Skeletal muscle cell (primary cell): ENCODE data around the gene WIPF2.

Source experiments
- DNase-seq: peaks from one replicate; pipeline ENCODE4 v3.0.0-alpha.2; 2010; ENCODE audit warnings: low read depth
- H3K4me3 ChIP-seq: 2 replicates; pipeline ENCODE4 v1.5.1; 2011; ENCODE audit warnings: low read depth, mild to moderate bottlenecking, control low read depth, low read length, moderate library complexity

The WIPF2 gene

GRCh38 chr17:40218740-40219593, at the start of gene WIPF2:
WIPF2 (plus strand) TSS chr17:40219304; CDS start chr17:40256460, 37,156 bp downstream.
- DNase-seq: peak; percentile 85

DNA sequence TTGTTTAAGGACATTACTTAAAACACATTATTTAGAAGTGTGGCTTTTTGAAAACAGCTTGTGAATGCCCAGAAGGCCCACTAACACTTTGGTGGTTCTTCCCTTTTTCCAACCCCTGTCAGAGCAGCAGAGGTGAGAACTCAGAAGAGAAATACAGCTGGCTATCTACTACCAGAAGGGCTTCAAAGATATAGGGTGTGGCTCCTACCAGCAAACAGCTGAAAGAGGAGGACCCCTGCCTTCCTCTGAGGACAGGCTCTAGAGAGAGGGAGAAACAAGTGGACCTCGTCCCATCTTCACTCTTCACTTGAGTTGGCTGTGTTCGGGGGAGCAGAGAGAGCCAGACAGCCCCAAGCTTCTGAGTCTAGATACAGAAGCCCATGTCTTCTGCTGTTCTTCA, 48.8 kb upstream of the WIPF2 start:
- H3K4me3 ChIP-seq: no peak overlapping the region
- no peak for DNase-seq

More at GRCh38 chr17:40218740-40219593, at the start of gene WIPF2:
- peak within 1 kb of the TSS; percentile 87 for H3K4me3 ChIP-seq

GRCh38 chr17:40171750-40172149, 47.4 kb upstream of the WIPF2 start:
- H3K4me3 ChIP-seq: no peak overlapping the region
- DNase-seq: no peak

DNA sequence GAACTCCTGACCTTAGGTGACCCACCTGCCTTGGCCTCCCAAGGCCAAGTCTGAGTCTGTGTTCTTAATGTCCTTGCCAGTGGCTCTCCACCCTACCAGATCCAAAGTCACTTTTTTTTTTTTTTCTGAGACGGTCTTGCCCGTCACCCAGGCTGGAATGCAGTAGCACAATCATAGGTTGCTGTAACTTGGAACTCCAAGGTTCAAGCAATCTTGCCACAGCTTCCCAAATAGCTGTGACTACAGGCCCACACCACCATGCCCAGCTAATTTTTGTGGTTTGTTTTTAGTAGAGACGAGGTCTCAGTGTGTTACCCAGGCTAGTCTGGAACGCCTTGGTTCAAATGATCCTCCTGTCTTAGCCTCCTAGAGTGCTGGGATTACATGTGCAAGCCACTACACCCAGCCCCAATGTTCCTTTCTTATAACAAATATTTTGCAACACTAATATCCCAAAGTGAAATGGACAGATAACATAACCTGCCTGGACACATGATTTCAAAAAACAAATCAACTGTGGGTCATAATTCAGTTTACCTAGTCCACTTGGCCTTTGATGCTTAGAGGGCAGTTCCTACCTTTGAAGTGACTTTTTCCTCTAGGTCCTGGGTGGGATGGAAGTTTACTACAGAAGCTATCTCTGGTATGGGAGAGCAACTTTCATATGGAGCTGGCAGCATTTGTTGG, 45.9 kb upstream of the WIPF2 start:
- H3K4me3 ChIP-seq: no peak overlapping the region
- DNase-seq: no peak

DNA sequence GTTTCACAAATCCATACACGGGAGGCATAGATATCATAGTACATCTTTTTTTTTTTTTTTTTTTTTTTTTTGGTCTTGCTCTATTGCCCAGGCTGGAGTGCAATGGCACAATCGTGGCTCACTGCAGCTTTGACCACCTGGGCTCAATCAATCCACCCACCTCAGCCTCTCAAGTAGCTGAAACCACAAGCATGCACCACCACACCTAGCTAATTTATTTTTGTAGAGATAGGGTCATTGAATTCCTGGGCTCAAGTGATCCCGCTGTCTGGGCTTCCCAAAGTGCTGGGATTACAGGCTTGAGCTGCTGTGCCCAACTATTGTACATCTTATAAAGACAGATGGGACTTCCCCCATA, 45.3 kb upstream of the WIPF2 start:
- no peak for DNase-seq
- no peak overlapping the region for H3K4me3 ChIP-seq

GRCh38 chr17:40174514-40174913, 44.6 kb upstream of the WIPF2 start:
- DNase-seq: no peak

GRCh38 chr17:40175928-40176753, 43.0 kb upstream of the WIPF2 start:
- no peak for DNase-seq
- H3K4me3 ChIP-seq: no peak overlapping the region

More at GRCh38 chr17:40174514-40174913, 44.6 kb upstream of the WIPF2 start:
- no peak overlapping the region for H3K4me3 ChIP-seq

DNA sequence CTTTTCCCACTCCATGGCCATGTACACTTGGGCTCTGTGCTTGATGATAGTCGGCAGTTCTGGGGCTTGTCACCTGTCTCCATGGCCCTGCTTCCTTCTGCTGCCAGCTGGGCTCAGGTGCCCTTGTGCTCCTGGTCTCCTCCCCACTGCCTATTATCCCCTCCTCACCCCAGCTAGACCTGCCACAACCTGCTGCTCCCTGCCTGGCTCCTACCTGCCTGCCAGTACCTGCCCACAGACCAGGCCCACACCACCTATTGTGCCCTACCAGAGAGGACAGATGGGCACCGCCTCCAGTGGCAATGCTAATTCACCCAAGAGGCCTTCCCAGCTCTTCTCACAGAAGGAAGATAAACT, 42.4 kb upstream of the WIPF2 start:
- peak overlapping the region; percentile 25 for H3K4me3 ChIP-seq
- DNase-seq: no peak

DNA sequence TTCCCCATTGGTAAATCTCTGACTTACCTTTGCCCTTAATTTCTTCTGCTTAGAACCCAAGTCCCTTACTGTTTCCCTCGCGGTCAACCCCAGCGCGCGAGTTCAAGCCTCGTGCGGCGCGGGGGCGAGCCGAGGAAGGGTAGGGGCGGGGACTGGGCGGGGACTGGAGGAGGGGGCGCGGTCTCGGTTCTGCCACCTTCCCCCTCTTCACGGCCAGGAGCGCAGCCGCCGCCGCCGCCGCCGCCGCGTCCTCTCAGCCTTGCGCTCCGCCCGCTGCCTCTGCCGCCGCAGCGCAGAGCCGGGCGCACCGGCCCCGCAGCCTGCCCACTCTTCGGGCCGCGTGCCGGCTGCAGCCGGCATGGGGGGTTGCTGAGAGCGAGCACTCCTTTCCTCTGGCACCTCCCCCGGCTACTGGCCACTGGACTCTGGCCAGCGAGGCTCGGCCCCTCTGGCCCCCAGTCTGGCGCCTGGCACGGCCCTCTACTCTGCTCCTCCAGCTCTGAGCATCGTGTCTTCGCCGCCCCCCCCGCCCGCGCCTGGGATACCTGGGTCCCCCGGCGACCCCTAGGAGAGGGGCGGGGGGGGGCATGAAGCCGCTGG, 41.7 kb upstream of the WIPF2 start, which contains the start of gene RAPGEFL1:
RAPGEFL1 (plus strand) TSS at position 196 of the 600 bp plus-strand sequence; CDS start at position 588, 392 bp downstream.
- DNase-seq: peak; percentile 25
- H3K4me3 ChIP-seq: peak within 1 kb of the TSS; percentile 51

GRCh38 chr17:40178021-40178601, 41.0 kb upstream of the WIPF2 start:
- DNase-seq: no peak
- peak overlapping the region; percentile 51 for H3K4me3 ChIP-seq

DNA sequence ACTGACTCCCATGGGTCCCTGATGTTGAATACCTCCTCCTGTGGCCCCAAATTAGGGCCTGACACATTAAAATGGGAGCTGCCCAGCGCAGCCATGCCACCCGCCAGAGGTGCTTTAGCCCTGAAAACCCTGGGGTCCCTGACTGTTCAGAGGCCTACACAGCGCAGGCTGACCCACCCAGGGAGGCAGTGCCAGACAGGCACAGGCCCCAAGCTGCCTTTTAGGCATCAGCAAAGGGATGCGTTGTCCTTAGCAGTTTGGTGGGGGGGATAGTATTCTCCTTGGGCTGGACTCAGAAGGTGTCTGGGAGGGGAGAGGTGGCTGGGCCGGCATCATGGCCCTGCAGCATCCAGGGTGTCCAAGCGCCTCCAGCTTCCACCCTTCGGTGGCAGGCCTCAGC, 40.4 kb upstream of the WIPF2 start:
- no peak for DNase-seq
- peak overlapping the region; percentile 51 for H3K4me3 ChIP-seq

- no peak overlapping the region for H3K4me3 ChIP-seq
- peak; percentile 24 for DNase-seq
Observed at GRCh38 chr17:40179923-40180659, 39.0 kb upstream of the WIPF2 start.

GRCh38 chr17:40180694-40181093, 38.4 kb upstream of the WIPF2 start:
- no peak for DNase-seq
- no peak overlapping the region for H3K4me3 ChIP-seq

- H3K4me3 ChIP-seq: no peak overlapping the region
- DNase-seq: no peak
Observed at GRCh38 chr17:40181205-40181604, 37.9 kb upstream of the WIPF2 start.

DNA sequence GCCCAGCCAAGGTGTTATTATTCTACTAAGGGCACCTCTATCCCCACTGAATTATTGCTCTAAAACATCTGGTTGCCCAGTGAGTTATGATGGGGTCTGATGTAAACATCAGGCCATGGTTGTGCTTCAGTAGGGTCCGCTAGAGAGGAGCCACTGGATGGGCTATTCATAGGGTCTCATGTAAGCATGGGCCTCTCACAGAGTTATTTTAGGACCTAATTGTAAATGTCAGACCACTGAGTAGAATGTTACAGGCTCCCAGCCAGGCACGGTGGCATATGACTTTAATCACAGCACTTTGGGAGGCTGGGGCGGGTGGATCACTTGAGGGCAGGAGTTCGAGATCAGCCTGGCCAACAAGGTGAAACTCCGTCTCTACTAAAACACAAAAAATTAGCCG, 36.5 kb upstream of the WIPF2 start:
- no peak overlapping the region for H3K4me3 ChIP-seq
- DNase-seq: no peak

GRCh38 chr17:40187238-40187637, 31.9 kb upstream of the WIPF2 start:
- H3K4me3 ChIP-seq: no peak overlapping the region
- no peak for DNase-seq

DNA sequence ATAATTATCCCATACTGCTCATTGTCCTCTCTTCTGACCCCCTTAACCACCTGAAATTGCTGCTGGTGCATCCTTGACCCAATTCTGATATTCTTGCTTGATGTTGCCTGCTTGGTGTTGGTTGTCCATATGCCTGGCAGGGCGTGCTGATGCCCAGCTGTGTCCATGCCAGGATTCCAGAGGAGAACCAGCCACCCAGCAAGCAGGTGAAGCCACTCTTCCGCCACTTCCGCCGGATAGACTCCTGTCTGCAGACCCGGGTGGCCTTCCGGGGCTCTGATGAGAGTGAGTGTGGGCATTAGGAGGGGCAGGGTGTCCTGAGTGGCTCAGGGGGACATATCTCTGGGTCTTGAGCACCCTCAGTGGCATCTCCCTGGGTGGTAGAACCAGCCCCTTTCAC, 30.4 kb upstream of the WIPF2 start:
- no peak for DNase-seq
- H3K4me3 ChIP-seq: no peak overlapping the region

DNA sequence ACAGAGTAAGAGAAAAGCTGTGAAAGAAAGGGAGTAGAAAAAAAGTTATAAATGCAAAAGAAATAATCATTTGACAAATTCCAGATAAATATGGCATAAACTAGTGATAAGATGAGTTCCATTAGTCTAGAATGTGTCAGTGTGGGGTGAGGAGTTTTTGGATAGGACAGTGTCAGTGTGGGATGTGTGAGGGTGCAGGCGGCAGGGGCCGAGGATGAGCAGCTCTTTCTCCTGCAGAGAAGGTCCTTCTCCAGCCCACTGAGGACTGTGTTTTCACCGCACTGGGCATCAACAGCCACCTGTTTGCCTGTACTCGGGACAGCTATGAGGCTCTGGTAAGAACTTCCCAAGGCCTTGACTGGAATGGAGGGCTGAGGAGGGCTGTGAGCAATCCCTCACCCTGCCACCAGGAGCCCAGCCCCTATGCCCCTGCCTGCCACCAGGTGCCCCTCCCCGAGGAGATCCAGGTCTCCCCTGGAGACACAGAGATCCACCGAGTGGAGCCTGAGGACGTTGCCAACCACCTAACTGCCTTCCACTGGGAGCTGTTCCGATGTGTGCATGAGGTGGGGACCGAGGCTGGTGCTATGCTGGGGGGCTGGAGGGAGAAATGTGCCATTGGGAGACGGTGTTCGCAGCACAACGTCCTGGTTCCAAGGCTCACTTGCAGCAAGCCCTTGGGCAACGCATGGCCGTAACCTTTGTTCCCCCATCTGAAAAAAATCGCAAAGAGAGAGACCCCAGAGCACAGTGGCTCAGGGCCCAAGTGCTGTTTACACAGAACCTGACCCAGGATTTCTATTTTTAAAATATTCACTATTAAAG, 28.7 kb upstream of the WIPF2 start:
- peak overlapping the region; percentile 53 for H3K4me3 ChIP-seq
- DNase-seq: no peak
